ENCODE measurements around the gene TNNC1.

TNNC1 gene

DNA sequence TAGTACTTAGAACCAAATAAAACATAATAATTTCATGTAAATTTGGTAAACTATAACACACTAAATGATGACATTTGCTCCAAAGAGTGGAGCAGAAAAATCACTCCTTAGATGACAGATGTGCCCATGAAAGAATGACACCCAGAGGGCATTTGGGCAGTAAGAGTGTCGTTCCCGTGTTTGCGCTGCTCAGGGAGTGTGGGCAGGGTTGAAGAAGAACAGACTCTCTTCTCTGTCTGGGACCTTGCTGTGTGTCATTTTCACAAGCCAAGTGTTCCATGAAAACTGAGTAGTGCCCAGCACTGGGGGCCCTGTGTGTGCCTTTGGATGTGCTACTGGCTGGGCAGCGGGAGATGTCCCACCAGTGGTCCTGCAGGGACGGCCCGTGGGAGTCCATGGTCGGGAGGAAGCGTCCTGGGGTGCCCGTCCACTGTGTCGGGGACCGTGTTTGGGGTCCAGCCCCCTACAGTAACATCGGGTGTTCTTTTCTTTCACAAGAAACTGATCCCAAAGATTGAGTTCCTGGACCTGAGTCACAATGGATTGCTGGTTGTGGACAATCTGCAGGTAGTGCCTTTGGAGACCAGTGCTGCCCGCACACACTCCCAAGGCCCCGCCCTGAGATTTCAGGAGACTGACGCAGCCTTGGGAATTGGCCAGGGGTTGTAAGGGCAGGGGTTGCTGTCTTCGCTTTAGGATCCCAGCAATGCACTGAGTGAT lies 23.4 kb upstream of the TNNC1 start:
- Histone ChIP-seq H3K27me3 (ENCODE audit: insufficient read depth, insufficient read length) (no peaks in the 10 kb centered on the region), H3K4me1 (ENCODE audit: insufficient read depth, insufficient read length) (no peaks in the 10 kb centered on the region)

DNA sequence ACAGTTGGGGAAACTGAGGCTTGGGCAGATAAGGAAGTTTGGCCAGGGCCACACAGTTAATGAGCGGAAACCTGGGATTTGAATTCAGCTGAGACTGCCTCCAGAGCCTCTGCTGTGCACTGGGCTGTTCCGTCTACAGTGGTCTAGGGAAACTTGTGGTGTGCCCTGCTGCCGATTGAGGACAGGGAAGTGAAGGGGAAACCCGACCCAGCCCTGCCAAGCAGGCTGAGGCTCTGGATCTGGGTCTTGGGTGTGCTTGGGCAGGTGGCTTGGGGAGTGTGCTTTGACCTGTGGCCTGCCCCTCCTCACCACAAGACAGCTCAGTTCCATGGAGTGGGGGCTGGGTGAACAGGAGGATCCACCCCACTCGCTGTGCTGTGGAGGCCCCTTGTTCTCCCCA lies 19.2 kb upstream of the TNNC1 start:
- DNase-seq (ENCODE audit: low read depth, low spot score): no peak
- TF ChIP-seq SUZ12 (IDR thresholded peaks at IDR 0.05; ENCODE audit: extremely low read depth, insufficient read depth, insufficient read length) (no peak), YY1 (IDR thresholded peaks at IDR 0.05; ENCODE audit: insufficient read depth, insufficient read length) (no peak), ZNF274 (IDR thresholded peaks at IDR 0.05; ENCODE audit: low read depth, low read length) (no peak)
- Histone ChIP-seq H3K4me1 (ENCODE audit: insufficient read depth, insufficient read length) (no peaks in the 10 kb centered on the region), H3K27me3 (ENCODE audit: insufficient read depth, insufficient read length) (no peaks in the 10 kb centered on the region), H3K9ac (ENCODE audit: insufficient read length, low read depth) (peak overlapping the region; percentile 46), H3K36me3 (ENCODE audit: insufficient read depth, insufficient read length, low read length) (peaks cover 86% of the 10 kb centered on the region), H3K9me3 (ENCODE audit: insufficient read depth, low read length) (no peaks in the 10 kb centered on the region), H3K4me3 (ENCODE audit: insufficient read length, low read depth) (no peak overlapping the region)

More for the DNA sequence above, 23.4 kb upstream of the TNNC1 start:
- Histone ChIP-seq H3K36me3 (ENCODE audit: insufficient read depth, insufficient read length, low read length) (peaks cover 94% of the 10 kb centered on the region), H3K9me3 (ENCODE audit: insufficient read depth, low read length) (no peaks in the 10 kb centered on the region), H3K9ac (ENCODE audit: insufficient read length, low read depth) (no peak overlapping the region), H3K4me3 (ENCODE audit: insufficient read length, low read depth) (no peak overlapping the region)
- TF ChIP-seq YY1 (IDR thresholded peaks at IDR 0.05; ENCODE audit: insufficient read depth, insufficient read length) (no peak), SUZ12 (IDR thresholded peaks at IDR 0.05; ENCODE audit: extremely low read depth, insufficient read depth, insufficient read length) (no peak), ZNF274 (IDR thresholded peaks at IDR 0.05; ENCODE audit: low read depth, low read length) (no peak)
- DNase-seq (ENCODE audit: low read depth, low spot score): no peak

DNA sequence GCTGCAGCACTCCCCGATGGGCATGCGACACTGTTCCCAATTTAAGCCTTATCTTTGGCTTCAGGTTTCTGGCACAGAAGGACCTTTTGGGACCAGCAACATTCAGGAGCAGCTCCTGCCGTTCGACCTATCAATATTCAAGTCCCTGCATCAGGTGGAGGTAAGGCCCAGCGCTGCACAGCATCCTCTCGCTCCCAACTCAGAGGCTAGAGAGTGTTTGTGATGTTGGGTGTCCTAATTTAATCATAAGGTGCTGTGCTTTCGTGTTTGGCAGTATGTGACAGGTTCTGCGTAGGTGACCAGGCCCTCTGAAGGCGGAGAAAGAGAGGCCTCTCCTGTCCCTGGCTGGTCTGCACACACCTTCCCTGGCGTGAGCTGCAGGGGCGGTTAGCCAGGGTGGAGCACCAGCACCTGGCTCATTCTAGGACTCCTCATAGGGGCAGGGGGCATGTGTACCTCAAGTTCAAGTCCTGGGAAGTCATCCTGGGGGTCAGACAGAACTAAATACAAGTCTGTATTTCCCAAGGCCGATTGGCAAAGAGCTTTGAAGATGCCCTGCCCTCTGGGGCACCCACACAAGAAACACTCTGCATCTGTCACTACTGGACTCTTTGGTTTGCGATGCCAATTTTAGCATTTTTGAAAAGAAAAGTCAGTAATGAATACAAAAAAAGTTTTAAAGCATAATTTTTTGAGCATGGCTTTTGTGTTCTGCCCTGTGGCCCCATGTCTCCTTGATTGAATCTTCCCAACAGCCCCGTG lies 18.6 kb upstream of the TNNC1 start:
- H3K4me1 ChIP-seq (ENCODE audit: insufficient read depth, insufficient read length): no peaks in the 10 kb centered on the region
- no peak overlapping the region for H3K4me3 ChIP-seq (ENCODE audit: insufficient read length, low read depth)
- peaks cover 86% of the 10 kb centered on the region for H3K36me3 ChIP-seq (ENCODE audit: insufficient read depth, insufficient read length, low read length)

GRCh38 chr3:52471371-52472238 lies 17.8 kb upstream of the TNNC1 start:
- no peak overlapping the region for H3K4me3 ChIP-seq (ENCODE audit: insufficient read length, low read depth)
- peaks cover 85% of the 10 kb centered on the region for H3K36me3 ChIP-seq (ENCODE audit: insufficient read depth, insufficient read length, low read length)
- no peaks in the 10 kb centered on the region for H3K9me3 ChIP-seq (ENCODE audit: insufficient read depth, low read length)
- no peak for DNase-seq (ENCODE audit: low read depth, low spot score)
- H3K4me1 ChIP-seq (ENCODE audit: insufficient read depth, insufficient read length): peaks cover 2% of the 10 kb centered on the region
- H3K9ac ChIP-seq (ENCODE audit: insufficient read length, low read depth): no peak overlapping the region
- H3K27me3 ChIP-seq (ENCODE audit: insufficient read depth, insufficient read length): no peaks in the 10 kb centered on the region
- no peak for TF ChIP-seq SUZ12 (IDR thresholded peaks at IDR 0.05; ENCODE audit: extremely low read depth, insufficient read depth, insufficient read length)

More for the DNA sequence above, 18.6 kb upstream of the TNNC1 start:
- no peaks in the 10 kb centered on the region for H3K9me3 ChIP-seq (ENCODE audit: insufficient read depth, low read length)
- no peak overlapping the region for H3K9ac ChIP-seq (ENCODE audit: insufficient read length, low read depth)
- TF ChIP-seq SUZ12 (IDR thresholded peaks at IDR 0.05; ENCODE audit: extremely low read depth, insufficient read depth, insufficient read length) (no peak), ZNF274 (IDR thresholded peaks at IDR 0.05; ENCODE audit: low read depth, low read length) (no peak), YY1 (IDR thresholded peaks at IDR 0.05; ENCODE audit: insufficient read depth, insufficient read length) (no peak)
- no peak for DNase-seq (ENCODE audit: low read depth, low spot score)
- H3K27me3 ChIP-seq (ENCODE audit: insufficient read depth, insufficient read length): no peaks in the 10 kb centered on the region

- no peak for TF ChIP-seq ZNF274 (IDR thresholded peaks at IDR 0.05; ENCODE audit: low read depth, low read length)
- TF ChIP-seq SUZ12 (IDR thresholded peaks at IDR 0.05; ENCODE audit: extremely low read depth, insufficient read depth, insufficient read length): no peak
- no peak for TF ChIP-seq YY1 (IDR thresholded peaks at IDR 0.05; ENCODE audit: insufficient read depth, insufficient read length)
- Histone ChIP-seq H3K9ac (ENCODE audit: insufficient read length, low read depth) (peak overlapping the region; percentile 5), H3K9me3 (ENCODE audit: insufficient read depth, low read length) (no peaks in the 10 kb centered on the region), H3K4me3 (ENCODE audit: insufficient read length, low read depth) (no peak overlapping the region), H3K27me3 (ENCODE audit: insufficient read depth, insufficient read length) (no peaks in the 10 kb centered on the region), H3K4me1 (ENCODE audit: insufficient read depth, insufficient read length) (peaks cover 5% of the 10 kb centered on the region), H3K36me3 (ENCODE audit: insufficient read depth, insufficient read length, low read length) (peaks cover 85% of the 10 kb centered on the region)
- DNase-seq (ENCODE audit: low read depth, low spot score): no peak
Measured at GRCh38 chr3:52470920-52471319, 17.1 kb upstream of the TNNC1 start.

DNA sequence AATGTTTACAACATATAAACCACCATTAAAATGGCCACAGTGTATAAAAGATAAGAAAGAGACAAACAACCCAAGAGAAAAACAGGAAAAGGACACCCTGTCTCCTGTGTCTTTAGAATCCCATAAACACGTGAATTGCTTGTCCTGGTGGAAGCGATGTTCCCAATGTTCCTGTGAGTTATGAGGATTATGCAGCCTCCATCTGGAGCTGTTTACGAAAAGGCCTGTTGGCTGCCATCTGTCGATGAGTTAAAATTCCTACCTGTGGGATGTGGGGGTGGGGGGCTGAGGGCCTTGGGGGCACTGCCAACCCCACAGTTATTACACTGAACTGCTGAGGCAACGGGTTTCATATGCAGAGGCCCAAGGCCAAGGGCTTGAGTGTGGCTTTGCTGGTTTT lies 15.2 kb upstream of the TNNC1 start:
- H3K9me3 ChIP-seq (ENCODE audit: insufficient read depth, low read length): no peaks in the 10 kb centered on the region
- TF ChIP-seq YY1 (IDR thresholded peaks at IDR 0.05; ENCODE audit: insufficient read depth, insufficient read length): no peak
- TF ChIP-seq ZNF274 (IDR thresholded peaks at IDR 0.05; ENCODE audit: low read depth, low read length): no peak
- TF ChIP-seq SUZ12 (IDR thresholded peaks at IDR 0.05; ENCODE audit: extremely low read depth, insufficient read depth, insufficient read length): no peak

More for the DNA sequence above, 15.2 kb upstream of the TNNC1 start:
- no peak for DNase-seq (ENCODE audit: low read depth, low spot score)
- Histone ChIP-seq H3K27me3 (ENCODE audit: insufficient read depth, insufficient read length) (no peaks in the 10 kb centered on the region), H3K4me3 (ENCODE audit: insufficient read length, low read depth) (no peak overlapping the region), H3K36me3 (ENCODE audit: insufficient read depth, insufficient read length, low read length) (peaks cover 89% of the 10 kb centered on the region), H3K9ac (ENCODE audit: insufficient read length, low read depth) (no peak overlapping the region), H3K4me1 (ENCODE audit: insufficient read depth, insufficient read length) (peaks cover 11% of the 10 kb centered on the region)
